ENCODE measurements around the gene LRRTM4.
"Not testable (repeated sequence)": the region's sequence is repeated elsewhere in the genome, so short reads cannot be mapped to it uniquely, and the experiment has no call there.

The LRRTM4 gene

DNA sequence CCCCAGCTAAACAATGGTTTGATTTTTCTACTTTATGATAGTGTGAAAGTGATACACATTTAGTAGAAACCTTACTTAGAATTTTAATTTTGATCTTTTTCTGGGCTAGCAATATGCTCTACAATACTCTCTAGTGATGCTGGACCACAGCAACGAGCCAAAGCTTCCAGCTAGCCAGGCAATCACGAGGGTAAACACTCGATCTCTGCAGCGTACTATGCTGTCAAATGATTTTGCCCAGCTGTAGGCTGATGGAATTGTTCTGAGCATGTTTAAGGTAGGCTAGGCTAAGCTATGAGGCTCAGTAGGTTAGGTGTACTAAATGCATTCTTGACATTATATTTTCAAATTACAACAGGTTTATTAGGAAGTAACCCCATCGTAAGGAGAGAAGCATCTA, 207.5 kb downstream of the LRRTM4 start:
- no peak for DNase-seq (ENCODE audit: low read depth)

DNA sequence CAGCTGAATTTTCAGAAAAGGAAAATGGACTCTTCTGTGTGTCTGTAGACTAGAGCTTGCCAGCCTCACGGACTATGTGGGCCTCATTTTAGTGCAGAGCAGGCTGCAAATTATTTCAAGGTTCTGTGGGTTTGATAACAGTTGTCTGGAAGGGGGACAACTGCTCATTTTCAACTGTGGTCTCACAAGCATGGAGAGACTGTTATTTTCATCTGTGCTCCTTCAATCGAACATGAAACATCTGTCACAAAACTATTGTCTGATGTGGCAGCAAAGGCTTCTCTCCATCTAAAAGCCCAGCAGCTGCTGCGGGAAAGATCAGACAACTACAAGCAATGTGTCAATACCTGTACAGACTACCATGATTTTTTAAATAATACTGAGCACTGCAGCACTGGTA, 211.8 kb downstream of the LRRTM4 start:
- no peak for DNase-seq (ENCODE audit: low read depth)

DNA sequence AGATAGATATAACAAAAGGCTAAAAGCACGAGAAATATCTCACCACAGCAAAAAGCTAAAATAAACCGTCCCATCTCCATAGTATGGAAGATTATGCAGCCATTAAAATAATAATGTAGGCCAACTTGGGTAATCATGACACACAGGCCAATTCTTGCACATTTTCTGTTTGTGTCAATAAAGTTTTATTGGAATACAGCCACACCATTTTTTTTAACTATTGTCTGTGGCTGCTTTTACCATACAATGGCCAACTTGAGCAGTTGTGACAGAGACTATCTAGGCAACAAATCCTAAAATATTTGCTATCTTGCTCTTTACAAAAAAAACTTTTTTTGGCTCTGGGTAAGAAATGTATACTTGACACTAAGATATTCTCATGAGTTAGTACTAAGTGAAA, 212.5 kb downstream of the LRRTM4 start:
- no peak for DNase-seq (ENCODE audit: low read depth)

DNA sequence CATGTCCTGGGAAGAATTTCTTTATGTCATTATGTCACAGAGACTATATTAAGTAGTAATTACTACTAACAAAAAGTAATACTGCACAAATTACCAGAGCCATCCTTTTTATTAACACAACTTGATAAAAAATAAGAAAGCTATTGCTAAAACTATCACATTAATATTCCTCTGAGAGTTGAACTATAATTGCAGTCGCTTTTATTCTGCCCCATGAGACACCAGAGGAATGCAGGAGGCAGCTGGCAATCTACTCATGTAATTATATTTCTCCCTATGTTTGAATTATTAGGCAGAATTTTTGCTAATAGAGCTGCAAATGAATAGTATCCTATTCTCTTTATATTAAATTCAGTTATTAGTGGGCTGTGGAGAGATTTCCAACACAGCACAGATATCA, 220.7 kb downstream of the LRRTM4 start:
- no peak for DNase-seq (ENCODE audit: low read depth)

- DNase-seq (ENCODE audit: low read depth): no peak
Measured at GRCh38 chr2:77296791-77297190, 225.4 kb downstream of the LRRTM4 start.

DNA sequence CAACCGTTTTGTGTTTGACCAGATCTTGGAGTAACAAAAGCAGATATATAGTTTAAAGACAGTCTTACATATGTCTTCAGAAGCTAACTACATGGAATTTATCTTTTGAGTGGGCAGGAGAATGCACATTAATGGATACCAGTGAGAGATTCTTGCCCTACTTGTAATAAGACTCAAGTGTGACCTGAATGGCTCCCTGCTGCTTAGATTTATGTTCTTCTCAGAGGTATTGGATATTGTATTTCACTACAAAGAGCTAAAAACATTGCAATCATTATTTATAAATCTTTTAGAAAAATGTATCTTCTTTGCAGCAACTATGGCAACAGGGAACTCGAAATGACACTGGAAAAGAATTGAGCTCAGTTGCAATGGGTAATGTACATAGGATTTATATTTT, 227.7 kb downstream of the LRRTM4 start:
- DNase-seq (ENCODE audit: low read depth): no peak

DNA sequence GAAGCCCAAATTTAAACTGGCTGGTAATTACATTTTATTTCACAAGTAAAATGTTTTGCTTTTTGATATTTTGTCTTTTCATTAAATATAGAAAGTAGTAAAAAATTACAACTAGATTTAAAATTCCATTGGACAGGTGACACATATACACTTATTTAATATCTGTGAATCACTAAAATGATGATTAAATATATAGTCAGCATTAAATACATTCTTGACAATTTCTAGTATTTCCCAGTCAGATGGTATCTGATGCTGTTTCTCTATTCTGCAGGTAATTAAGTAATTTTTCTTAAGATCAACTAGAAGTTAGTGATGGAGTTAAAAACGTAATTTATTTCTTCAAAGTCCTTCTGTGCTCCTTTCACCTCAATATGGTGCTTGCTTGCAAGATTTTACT, 237.8 kb downstream of the LRRTM4 start:
- no peak for DNase-seq (ENCODE audit: low read depth)

DNA sequence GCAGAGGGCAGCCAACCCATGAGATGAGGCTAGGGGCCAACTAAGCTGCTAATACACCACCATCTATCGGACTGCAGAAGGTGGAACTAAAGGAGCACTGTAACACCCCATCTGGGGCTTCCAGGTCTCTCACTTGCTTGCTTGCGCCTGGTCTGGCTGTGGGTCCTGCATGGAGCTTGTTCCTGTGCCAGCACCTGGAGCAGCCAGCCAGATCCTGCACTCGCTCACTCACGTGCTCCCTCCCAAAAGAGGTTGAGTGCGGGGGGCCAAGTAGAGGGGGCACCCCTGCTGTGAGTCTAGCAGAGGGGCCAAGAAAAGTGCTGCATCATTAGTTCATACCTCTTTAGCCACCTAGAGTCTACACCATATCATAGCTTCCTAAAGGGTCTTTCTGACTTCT, 250.9 kb downstream of the LRRTM4 start:
- no peak for DNase-seq (ENCODE audit: low read depth)

GRCh38 chr2:77270433-77270832, 251.7 kb downstream of the LRRTM4 start:
- DNase-seq (ENCODE audit: low read depth): no peak

DNA sequence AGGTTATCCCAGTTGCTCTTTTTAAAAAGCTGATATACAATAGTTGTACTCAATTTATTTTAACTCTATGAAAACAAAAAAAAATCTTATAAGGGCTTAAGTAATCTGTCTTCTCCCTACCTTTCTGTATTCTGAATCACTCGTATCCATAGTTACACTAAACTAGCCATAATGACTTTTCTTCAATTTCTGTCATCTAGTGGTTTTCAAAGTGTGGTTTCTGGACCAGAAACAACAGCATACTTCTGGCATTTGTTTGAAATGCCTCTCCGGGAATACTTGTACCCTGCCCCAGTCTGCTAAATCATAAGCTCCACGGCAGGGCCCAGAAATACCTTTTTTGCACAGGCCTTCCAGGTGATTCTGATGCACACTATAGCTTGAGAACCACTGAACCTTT, 253.6 kb downstream of the LRRTM4 start:
- DNase-seq (ENCODE audit: low read depth): no peak

DNA sequence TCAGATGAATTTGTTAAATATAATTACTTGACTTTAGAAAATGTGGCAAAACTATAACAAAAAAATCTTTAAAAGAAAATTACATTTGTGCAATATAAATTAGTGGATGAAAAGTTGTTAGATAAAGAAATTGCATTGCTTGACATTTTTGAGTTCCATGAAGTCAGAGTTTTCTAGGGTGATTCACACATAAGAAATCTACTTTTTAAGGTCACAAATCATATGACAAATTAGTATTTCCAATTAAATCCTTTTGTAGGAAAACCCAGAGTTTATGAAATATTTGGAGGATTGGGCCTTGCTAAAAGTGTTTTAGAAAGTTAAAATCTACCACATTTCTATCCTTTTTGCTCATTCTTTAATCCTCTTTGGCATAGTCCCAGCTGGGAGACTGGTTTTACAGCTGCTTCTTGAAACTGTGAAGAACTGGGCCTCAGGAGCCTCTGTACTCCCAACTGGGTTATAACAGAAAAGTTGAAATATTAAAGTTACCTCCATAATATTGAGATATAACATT, 289.2 kb downstream of the LRRTM4 start:
- no peak for DNase-seq (ENCODE audit: low read depth)

- DNase-seq (ENCODE audit: low read depth): no peak
Measured at GRCh38 chr2:77228391-77228790, 293.8 kb downstream of the LRRTM4 start.

GRCh38 chr2:77210725-77211124, 311.5 kb downstream of the LRRTM4 start:
- no peak for DNase-seq (ENCODE audit: low read depth)

DNA sequence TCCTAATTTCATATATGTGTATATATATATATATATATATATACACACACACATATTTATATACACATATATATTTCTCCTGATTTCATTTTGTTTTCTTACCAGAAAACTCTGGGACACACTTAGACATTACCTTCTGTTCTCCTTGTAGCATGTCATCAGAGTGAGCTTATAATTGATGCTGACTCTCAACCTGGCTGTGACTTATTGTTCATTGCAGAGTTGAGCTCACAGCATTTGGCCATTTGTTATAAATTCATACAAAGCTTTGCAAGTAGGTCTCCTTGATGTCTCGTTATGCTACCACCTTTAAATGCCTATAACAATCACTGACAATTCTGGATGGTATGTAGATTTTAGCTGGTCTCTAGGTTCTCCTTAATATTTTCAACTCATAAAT, 314.8 kb downstream of the LRRTM4 start:
- no peak for DNase-seq (ENCODE audit: low read depth)

GRCh38 chr2:77201755-77202154, 320.4 kb downstream of the LRRTM4 start:
- no peak for DNase-seq (ENCODE audit: low read depth)

GRCh38 chr2:77199411-77199810, 322.8 kb downstream of the LRRTM4 start:
- DNase-seq (ENCODE audit: low read depth): no peak

DNA sequence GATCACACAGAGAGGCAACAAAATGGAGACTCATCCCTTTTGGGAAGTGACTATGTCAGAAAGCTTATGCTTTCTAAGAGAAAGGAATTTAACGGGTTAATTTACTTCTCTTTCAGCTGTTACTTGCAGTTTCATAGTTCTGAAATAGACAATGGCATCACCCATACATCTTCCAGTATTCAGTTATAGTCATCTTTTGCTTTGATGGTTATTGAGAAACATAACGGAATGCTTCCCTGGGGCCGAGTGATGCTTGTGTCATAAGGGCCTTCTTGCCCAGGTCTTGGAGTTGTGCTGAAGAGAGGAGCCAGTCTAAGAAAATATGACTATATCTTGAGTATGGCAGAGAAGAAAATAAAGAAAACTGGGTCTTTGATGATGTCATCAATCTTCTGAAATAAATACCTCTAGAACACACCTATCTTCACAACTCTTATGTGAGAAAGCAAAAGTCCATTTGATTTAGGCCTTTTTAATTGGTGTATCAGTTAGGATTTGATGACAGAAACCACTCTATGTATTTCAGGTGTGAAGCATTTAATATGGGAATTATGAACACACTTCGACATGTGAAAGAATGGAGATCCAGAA, 328.2 kb downstream of the LRRTM4 start:
- no peak for DNase-seq (ENCODE audit: low read depth)

GRCh38 chr2:77192811-77193289, 329.3 kb downstream of the LRRTM4 start:
- DNase-seq (ENCODE audit: low read depth): no peak

DNA sequence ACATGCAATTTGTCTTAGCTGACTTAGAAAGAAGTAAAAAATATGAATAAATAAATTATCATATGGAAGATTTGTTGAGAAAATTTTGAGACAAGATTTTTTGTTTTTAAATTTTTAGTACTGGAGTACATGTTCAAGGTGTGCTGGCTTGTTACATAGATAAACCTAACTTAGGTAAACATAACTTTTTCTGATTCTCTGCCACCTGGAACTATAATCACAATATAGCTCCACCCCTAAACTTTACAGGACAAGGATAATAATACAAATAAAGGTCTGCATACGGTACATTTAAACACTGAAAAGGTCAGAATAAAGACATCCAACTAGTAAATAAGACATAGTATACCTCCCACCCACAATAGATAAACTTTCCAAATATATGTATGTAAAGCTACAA, 330.5 kb downstream of the LRRTM4 start:
- DNase-seq (ENCODE audit: low read depth): no peak

GRCh38 chr2:77190721-77191346, 331.3 kb downstream of the LRRTM4 start:
- no peak for DNase-seq (ENCODE audit: low read depth)

DNA sequence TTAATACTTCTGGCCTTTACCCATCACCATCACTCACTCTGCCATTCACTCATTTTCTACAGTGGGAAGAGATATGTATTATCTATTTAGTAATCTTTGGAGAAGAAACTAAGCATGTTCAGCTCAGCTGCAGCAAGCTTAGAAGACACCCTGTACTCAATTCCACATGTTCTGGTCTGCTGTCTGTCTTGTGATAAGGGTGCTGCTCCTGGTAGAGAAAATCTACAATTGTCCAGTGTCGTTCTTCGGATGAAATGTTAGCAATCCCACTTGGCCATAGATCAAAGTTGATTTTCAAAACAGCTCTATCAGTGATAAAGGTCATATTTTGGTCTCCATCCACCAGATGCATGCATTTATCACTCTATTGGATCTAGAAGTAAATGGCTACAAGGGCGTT, 337.1 kb downstream of the LRRTM4 start:
- no peak for DNase-seq (ENCODE audit: low read depth)

DNA sequence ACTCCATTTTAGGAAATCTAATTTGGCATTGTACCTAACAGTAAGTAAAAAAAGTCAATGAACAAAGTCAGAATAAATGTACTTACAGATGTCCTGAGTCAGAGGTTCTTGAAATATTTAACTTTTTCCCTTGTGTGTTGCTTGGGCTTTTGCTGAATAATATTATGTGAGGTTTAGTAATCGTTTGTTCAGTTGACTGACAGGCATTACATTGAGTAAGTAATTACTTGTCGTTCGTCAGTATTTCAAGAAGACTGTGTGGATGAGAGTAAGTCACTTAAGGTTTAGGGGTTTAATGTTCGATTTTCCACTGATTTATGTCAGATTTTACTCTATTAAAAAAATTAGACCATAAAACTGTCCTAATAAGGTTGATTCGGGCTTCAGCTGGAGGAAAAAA, 342.9 kb downstream of the LRRTM4 start:
- DNase-seq (ENCODE audit: low read depth): no peak

DNA sequence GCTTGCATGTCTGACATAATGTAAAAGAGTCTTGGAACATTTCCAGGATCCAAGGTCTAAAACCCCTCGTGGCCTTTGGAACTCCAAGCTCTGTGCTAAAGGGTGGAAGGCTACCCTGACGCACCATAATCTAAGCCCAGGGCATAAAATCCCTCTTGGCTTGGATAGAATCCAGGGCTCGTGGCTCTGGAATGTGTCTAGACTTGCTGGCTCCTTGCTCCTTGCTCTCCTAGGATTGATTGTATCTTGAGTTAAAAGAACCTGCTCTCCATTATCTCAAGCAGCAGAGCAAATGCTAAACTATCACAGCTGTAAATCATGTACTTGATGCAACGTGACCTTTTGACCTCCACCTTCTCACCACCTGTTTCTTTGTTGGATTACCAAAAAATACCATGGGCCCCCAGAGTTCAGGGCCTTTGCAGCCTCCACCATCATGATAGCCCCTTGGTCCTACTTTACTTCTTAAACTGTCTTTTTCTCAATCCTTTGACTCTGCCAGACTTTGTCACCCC, 346.9 kb downstream of the LRRTM4 start:
- not testable (repeated sequence) for DNase-seq (ENCODE audit: low read depth)

DNA sequence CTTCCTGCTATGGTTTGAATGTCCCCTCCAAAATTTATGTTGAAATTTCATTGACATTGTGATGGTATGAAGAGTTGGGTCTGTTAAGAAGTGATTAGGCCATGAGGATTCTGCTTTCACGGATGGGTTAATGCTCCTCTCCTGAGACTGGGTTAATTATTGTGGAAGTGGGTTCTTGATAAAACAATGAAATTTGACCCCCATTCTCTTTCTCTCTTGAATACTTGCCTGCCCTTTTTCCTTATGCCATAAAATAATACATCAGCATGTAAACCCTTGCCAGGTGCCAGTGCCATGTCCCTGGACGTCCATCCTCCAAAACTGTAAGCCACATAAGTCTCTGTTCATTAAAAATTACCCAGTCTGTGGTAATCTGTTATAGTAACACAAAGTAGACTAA, 352.8 kb downstream of the LRRTM4 start:
- no peak for DNase-seq (ENCODE audit: low read depth)
